ENCODE measurements around the gene HSBP1L1. TPM values are rescaled to one million over a fixed set of nuclear protein-coding genes. Genes with fewer than 3 reads are reported as not detected.

The HSBP1L1 gene
- total and polyA plus RNA-seq, 2 of the 13 experiments (the other 11 are each of a cell fraction or from before 2014, with no cell fraction given), result 22.6 to 45.1 TPM

DNA sequence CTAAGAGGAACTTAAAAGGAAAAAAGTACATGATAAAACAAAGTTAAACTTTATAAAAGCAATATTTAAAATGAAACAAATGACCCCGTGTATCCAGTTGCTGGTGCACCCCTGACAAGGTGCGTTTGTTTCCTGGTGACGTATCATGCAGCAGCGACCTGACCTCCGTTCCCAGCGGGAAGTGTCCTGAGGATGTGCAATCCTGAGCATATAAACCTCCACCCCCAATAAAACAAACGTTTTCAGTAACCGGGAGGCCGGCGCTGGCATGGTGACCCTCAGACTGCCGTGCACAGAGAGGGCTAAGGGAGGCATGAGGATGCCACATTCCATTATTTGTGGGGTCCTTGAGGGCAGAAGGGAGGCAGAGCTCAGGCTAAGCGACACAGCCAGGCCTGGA, 27.8 kb upstream of the HSBP1L1 start:
- Histone ChIP-seq H3K4me3 (replicated peaks in 1 of 3; ENCODE audit: insufficient read depth in 1 of 3, low read depth in 2 of 3, low read length in 3 of 3) (peak overlapping the region in 1 of 3 experiments; percentile 20; a peak in 2 of 6 replicates), H2AFZ (ENCODE audit: low read length) (no peak overlapping the region), H3K9ac (ENCODE audit: insufficient read depth, low read depth, low read length) (peak overlapping the region; percentile 23; the same call in 1 of the 2 replicates), H3K27me3 (ENCODE audit: control insufficient read depth in 1 of 2, insufficient read depth in 2 of 2, low read length in 2 of 2) (no peaks in the 10 kb centered on the region), H3K9me3 (ENCODE audit: low read length) (peaks cover 6% of the 10 kb centered on the region; the same call in 1 of the 2 replicates), H3K27ac (ENCODE audit: extremely low read length, insufficient read depth, low read length) (peak overlapping the region; percentile 88), H3K4me2 (ENCODE audit: low read depth, low read length) (peak overlapping the region; percentile 55), H3K4me1 (ENCODE audit: insufficient read depth, low read length) (peaks cover 72% of the 10 kb centered on the region), H3K36me3 (replicated peaks in 1 of 2; ENCODE audit: control insufficient read depth in 1 of 2, insufficient read depth in 2 of 2, low read length in 2 of 2) (peaks cover 2 to 16% of the 10 kb centered on the region in 2 experiments; a peak in 3 of 5 replicates), H4K20me1 (ENCODE audit: insufficient read depth, low read length) (peaks cover 15% of the 10 kb centered on the region; the same call in 1 of the 2 replicates), H3K79me2 (ENCODE audit: insufficient read depth, low read length) (peaks cover 85% of the 10 kb centered on the region)
- ChIA-PET CTCF (ENCODE audit: low intra/inter-chr PET ratio, low total read pairs) (no interaction called here), POLR2A (interaction anchor here (0.8 to 1.3 kb wide), 3 partner anchors 10 to 25 kb away, joined by 3 to 6 read pairs (median 4); no protein-coding TSS in a partner anchor)
- no TSS peak for BruUV-seq (replicated peaks)
- peak; percentile 8; the same call in 1 of the 3 replicates for ATAC-seq
- peak; percentile 76 for DNase-seq (ENCODE audit: low spot score)
- no peak for FAIRE-seq
- 15% methylated on average over 7 of the region's 12 CpGs for WGBS (ENCODE audit: low lambda C conversion rate)
- in situ Hi-C loops (cut with HindIII; ENCODE audit: extremely low pct_ligation_motif_present, low pct_unique_long_range_greater_than_20kb), result loop anchor here (10.0 kb wide), 1 partner anchor 168 kb away; the partner anchor contains the start of gene ADNP2
- intact Hi-C loops (cut with micrococcal nuclease; ENCODE audit: unreplicated experiment), result no loop called here
- no peak for TF ChIP-seq ZSCAN25 (CRISPR knock-in tag; IDR thresholded peaks at IDR 0.05)
- no peak for TF ChIP-seq SKI (IDR thresholded peaks at IDR 0.05; ENCODE audit: partially characterized antibody)
- no peak for TF ChIP-seq MXD3 (CRISPR knock-in tag; IDR thresholded peaks at IDR 0.05)
- TF ChIP-seq CTCF (CRISPR knock-in tag; IDR thresholded peaks at IDR 0.05), result no peak
- no peak for TF ChIP-seq ZNF766 (CRISPR knock-in tag; IDR thresholded peaks at IDR 0.05; ENCODE audit: borderline replicate concordance)
- no peak for TF ChIP-seq CC2D1A (CRISPR knock-in tag; IDR thresholded peaks at IDR 0.05)
- no peak for TF ChIP-seq KDM1A (CRISPR knock-in tag; IDR thresholded peaks at IDR 0.05)
- no peak for TF ChIP-seq GPBP1L1 (CRISPR knock-in tag; IDR thresholded peaks at IDR 0.05)
- no peak for TF ChIP-seq ZGPAT (CRISPR knock-in tag; IDR thresholded peaks at IDR 0.05)
- 0 out of 2 replicates have a peak, but pooled peaks have one; percentile 21 for TF ChIP-seq KAT8 (CRISPR knock-in tag; IDR thresholded peaks at IDR 0.05)
- no peak for TF ChIP-seq ZMYM3 (CRISPR knock-in tag; IDR thresholded peaks at IDR 0.05)
- TF ChIP-seq KMT2B (CRISPR knock-in tag; IDR thresholded peaks at IDR 0.05), result 0 out of 2 replicates have a peak, but pooled peaks have one; percentile 28
- no peak for TF ChIP-seq HMGXB3 (CRISPR knock-in tag; IDR thresholded peaks at IDR 0.05; ENCODE audit: borderline replicate concordance)

All from HepG2 (cell line).